Body of pancreas (tissue), 4 donors: ENCODE measurements around the gene SLC2A4.

Experiments
- CTCF ChIP-seq, 7 experiments: fragments of 450-650 bp in 4 of 7; fragments of 200-600 bp in 3 of 7; sonication (generic) in 3 of 7; IDR thresholded peaks; one replicate each; pipeline ENCODE4 v1.5.1; 2016 to 2019; ENCODE audit warnings: antibody characterized with exemption in 7 of 7
- POLR2A ChIP-seq, 3 donors: fragments of 450-650 bp; IDR thresholded peaks; one replicate each; pipeline ENCODE4 v1.6.1; 2016; ENCODE audit warnings: antibody characterized with exemption in 3 of 3, mild to moderate bottlenecking in 2 of 3

GRCh38 chr17:7281074-7281952 lies at the start of gene SLC2A4:
- TF ChIP-seq POLR2A (IDR thresholded peaks at IDR 0.05) (no peak), CTCF (IDR thresholded peaks at IDR 0.05) (no peak)
